ENCODE measurements around the gene AGXT. TPM values are rescaled to one million over a fixed set of nuclear protein-coding genes. Genes with fewer than 3 reads are reported as not detected.

Gene AGXT
- total RNA-seq, 1 experiment from 2014 or later, result 0.34 TPM

DNA sequence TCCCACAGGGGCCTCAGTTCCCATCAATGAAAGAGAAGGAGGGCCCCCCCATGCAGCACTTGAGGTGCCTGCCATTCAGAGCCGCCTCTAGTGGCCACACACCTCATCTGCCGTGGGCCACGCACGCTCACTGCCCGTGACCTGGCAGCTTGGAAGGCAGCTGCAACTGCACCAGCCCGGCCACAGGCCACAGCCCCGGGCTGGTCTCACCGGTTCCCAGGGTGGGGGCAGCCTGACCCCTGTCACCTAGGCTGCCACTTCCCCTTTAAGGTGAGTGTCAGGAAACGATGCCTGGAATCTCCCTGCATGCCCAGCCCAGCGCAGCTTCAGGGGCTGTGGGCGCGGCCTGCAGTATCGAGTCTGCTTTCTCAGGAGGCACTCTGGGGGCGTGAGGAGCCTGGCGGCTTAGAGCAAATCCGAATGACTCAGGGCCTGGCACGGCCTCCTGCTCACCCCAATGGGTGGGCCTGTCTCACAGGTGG lies 24.8 kb downstream of the AGXT start:
- peak overlapping the region; percentile 75 for H3K4me2 ChIP-seq (ENCODE audit: low read length)
- peak overlapping the region; percentile 37; the same call in 1 of the 2 replicates for H3K27ac ChIP-seq (ENCODE audit: low read depth, low read length)
- TF ChIP-seq EZH2phosphoT487 (IDR thresholded peaks at IDR 0.05; ENCODE audit: borderline replicate concordance), result no peak
- TF ChIP-seq ZFX (IDR thresholded peaks at IDR 0.05), result no peak
- TF ChIP-seq SP1 (IDR thresholded peaks at IDR 0.05; ENCODE audit: low read depth), result no peak
- TF ChIP-seq ELF1 (IDR thresholded peaks at IDR 0.05; ENCODE audit: borderline replicate concordance, low read depth), result no peak
- no peak for TF ChIP-seq SIN3A (IDR thresholded peaks at IDR 0.05; ENCODE audit: low read depth)
- no peak for TF ChIP-seq POLR2AphosphoS5 (IDR thresholded peaks at IDR 0.05; ENCODE audit: low read depth, low read length)
- TF ChIP-seq, protein P1, sequence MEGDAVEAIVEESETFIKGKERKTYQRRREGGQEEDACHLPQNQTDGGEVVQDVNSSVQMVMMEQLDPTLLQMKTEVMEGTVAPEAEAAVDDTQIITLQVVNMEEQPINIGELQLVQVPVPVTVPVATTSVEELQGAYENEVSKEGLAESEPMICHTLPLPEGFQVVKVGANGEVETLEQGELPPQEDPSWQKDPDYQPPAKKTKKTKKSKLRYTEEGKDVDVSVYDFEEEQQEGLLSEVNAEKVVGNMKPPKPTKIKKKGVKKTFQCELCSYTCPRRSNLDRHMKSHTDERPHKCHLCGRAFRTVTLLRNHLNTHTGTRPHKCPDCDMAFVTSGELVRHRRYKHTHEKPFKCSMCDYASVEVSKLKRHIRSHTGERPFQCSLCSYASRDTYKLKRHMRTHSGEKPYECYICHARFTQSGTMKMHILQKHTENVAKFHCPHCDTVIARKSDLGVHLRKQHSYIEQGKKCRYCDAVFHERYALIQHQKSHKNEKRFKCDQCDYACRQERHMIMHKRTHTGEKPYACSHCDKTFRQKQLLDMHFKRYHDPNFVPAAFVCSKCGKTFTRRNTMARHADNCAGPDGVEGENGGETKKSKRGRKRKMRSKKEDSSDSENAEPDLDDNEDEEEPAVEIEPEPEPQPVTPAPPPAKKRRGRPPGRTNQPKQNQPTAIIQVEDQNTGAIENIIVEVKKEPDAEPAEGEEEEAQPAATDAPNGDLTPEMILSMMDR (IDR thresholded peaks at IDR 0.05 in 2 of 3, conservative IDR thresholded peaks at IDR 0.05 in 1 of 3; ENCODE audit: borderline replicate concordance in 1 of 3, insufficient read depth in 1 of 3, low read depth in 2 of 3, low read length in 2 of 3), result peak in 1 of 3 experiments; percentile 29; a peak in 2 of 6 replicates
- TF ChIP-seq SRF (IDR thresholded peaks at IDR 0.05; ENCODE audit: low read depth), result no peak
- no peak for TF ChIP-seq CEBPB (IDR thresholded peaks at IDR 0.05; ENCODE audit: low read depth)
- no peak for TF ChIP-seq JUND (IDR thresholded peaks at IDR 0.05)
- TF ChIP-seq EGR1 (IDR thresholded peaks at IDR 0.05; ENCODE audit: low read depth), result peak; percentile 61
- TF ChIP-seq EZH2 (IDR thresholded peaks at IDR 0.05), result no peak
- TF ChIP-seq POLR2A (IDR thresholded peaks at IDR 0.05; ENCODE audit: borderline replicate concordance, extremely low read depth, insufficient read depth, insufficient read length), result no peak
- H3K9me3 ChIP-seq (ENCODE audit: control insufficient read depth in 1 of 2, insufficient read depth in 1 of 2, low read depth in 1 of 2, low read length in 2 of 2), result no peaks in the 10 kb centered on the region
- ATAC-seq, result peak; percentile 60
- peaks cover 34 to 66% of the 10 kb centered on the region in 2 experiments for H3K4me1 ChIP-seq (ENCODE audit: control insufficient read depth in 1 of 2, insufficient read depth in 2 of 2, low read length in 2 of 2)
- DNase-seq (ENCODE audit: low read depth, low spot score), result peak; percentile 28
- no peaks in the 10 kb centered on the region for H3K36me3 ChIP-seq (ENCODE audit: control insufficient read depth in 1 of 2, insufficient read depth in 2 of 2, low read length in 2 of 2)
- no peak overlapping the region for H2AFZ ChIP-seq (ENCODE audit: low read depth, low read length, poor library complexity, severe bottlenecking)
- ChIA-PET POLR2A (no interaction called here), RAD21 (ENCODE audit: low non-redundant PET in 1 of 2, low total read pairs in 2 of 2, uncharacterized antibody in 2 of 2, unreplicated experiment in 2 of 2) (no interaction called here), CTCF (no interaction called here)
- no peaks in the 10 kb centered on the region for H3K79me2 ChIP-seq (ENCODE audit: insufficient read depth, low read length)
- BruUV-seq (replicated peaks), result no TSS peak
- peak overlapping the region; percentile 13; the same call in 1 of the 2 replicates for H3K9ac ChIP-seq (ENCODE audit: low read length)
- no peaks in the 10 kb centered on the region for H4K20me1 ChIP-seq (ENCODE audit: insufficient read depth)
- peak overlapping the region in 1 of 2 experiments; percentile 38; a peak in 3 of 4 replicates for H3K4me3 ChIP-seq (replicated peaks in 1 of 2; ENCODE audit: low read depth in 1 of 2, low read length in 2 of 2)
- intact Hi-C loops (cut with micrococcal nuclease), result no loop called here
- no peaks in the 10 kb centered on the region for H3K9me2 ChIP-seq (ENCODE audit: insufficient read depth)
- peaks cover 10% of the 10 kb centered on the region; the same call in 1 of the 2 replicates for H3K27me3 ChIP-seq (ENCODE audit: insufficient read depth, low read length)
